Stimulated activated CD4-positive, alpha-beta T cell treated with anti-CD3 and anti-CD28 coated beads, Interleukin-12 subunit alpha, Interleukin-12 subunit beta, amount 100 ng/mL, for 4 hours (primary cell): ENCODE measurements around the gene DZANK1.
"Not testable (repeated sequence)": the region's sequence is repeated elsewhere in the genome, so short reads cannot be mapped to it uniquely, and the experiment has no call there.

Source experiments
- DNase-seq: peaks from one replicate; pipeline ENCODE4 v3.0.0-alpha.2; 2020

The DZANK1 gene

GRCh38 chr20:18466894-18467730, at the start of gene DZANK1, which contains the start of gene POLR3F:
Gene DZANK1, minus strand, starts transcription at chr20:18467030. Its CDS starts 1,672 bp downstream, at chr20:18465358.
Gene POLR3F, plus strand, starts transcription at chr20:18467390. Its CDS starts 117 bp downstream, at chr20:18467507.
- DNase-seq = peak; percentile 91

DNA sequence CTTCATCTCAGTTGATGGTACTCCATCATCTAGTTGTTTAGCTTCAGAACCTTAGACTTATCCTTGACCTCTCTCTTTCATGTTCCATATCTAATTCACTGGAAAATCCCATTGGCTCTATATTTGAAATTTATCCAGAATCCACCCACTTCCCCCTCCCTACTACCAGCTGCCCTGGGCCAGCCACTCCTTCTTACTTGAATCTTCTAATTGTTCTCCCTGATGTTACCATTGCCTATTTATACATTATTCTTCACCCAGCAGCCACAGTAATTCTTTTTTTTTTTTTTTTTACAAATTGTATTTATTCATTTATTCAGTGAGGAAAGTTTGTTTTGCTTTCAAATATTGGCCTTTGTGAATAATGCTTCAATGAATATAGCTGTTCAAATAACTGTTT, 49.1 kb upstream of the DZANK1 start:
- DNase-seq = no peak

GRCh38 chr20:18514127-18514526, 47.3 kb upstream of the DZANK1 start:
- DNase-seq = no peak

DNA sequence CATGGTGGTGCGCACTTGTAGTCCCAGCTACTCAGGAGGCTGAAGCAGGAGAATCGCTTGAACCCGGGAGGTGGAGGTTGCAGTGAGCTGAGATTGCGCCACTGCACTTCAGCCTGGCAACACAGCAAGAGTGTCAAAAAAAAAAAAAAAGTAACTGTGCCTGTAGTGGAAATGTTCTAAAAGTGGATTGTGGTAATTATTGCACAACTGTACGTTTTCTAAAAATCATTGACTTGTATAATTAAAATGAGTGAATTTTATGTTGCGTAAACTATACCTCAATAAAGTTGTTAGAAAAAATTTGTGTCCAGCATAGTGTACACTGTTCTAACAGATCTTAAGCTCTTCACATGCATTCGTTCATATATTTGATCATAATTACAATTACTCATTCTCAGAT, 46.4 kb upstream of the DZANK1 start:
- no peak for DNase-seq

- no peak for DNase-seq
Measured at GRCh38 chr20:18511571-18511970, 44.7 kb upstream of the DZANK1 start.

- peak; percentile 95 for DNase-seq
Measured at GRCh38 chr20:18507218-18508191, 40.7 kb upstream of the DZANK1 start, which contains the start of gene SEC23B. Gene SEC23B, plus strand, starts transcription at chr20:18507940. Its CDS starts 2,896 bp downstream, at chr20:18510836.

GRCh38 chr20:18506744-18507143, 39.9 kb upstream of the DZANK1 start:
- DNase-seq = no peak

DNA sequence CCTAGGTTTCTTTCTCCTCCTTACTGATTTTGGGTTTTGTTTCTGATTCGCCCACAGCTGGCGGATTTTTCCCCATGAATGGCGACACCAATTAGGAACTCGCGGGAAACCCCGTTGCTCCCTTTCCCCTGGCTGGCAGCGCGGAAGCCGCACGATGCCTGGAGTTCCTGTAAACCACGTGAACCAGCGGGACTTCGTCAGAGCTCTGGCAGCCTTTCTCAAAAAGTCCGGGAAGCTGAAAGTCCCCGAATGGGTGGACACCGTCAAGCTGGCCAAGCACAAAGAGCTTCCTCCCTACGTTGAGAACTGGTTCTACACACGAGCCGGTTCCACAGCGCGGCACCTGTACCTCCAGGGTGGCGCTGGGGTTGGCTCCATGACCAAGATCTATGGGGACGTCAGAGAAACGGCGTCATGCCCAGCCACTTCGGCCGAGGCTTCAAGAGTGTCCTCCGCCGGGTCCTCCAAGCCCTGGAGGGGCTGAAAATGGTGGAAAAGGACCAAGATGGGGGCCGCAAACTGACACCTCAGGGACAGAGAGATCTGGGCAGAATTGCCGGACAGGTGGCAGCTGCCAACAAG, 37.7 kb upstream of the DZANK1 start:
- DNase-seq = no peak

GRCh38 chr20:18501672-18502071, 34.8 kb upstream of the DZANK1 start:
- not testable (repeated sequence) for DNase-seq

DNA sequence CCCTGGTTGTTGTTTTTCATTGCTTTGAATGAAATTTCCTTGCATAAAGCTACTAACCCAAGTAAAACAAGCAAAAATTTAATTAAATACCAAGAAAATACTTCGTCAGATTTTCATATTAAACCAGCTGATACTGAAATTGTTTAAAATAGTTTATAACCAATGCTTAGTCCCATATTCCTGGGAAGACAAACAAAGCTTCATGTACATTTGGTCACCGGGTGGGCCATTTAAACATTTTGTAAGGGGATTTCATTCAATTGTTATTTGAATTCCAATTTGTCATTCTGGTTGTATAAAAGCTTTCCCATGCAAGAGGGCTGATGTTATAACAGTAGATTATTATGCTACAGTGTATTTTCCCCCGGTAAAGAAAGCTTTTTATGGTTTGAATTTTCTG, 30.8 kb upstream of the DZANK1 start:
- DNase-seq = no peak

GRCh38 chr20:18496740-18497592, 30.1 kb upstream of the DZANK1 start, which contains the start of gene RBBP9:
Gene RBBP9, minus strand, starts transcription at chr20:18497225. Its CDS starts 58 bp downstream, at chr20:18497167.
- DNase-seq = peak; percentile 76

DNA sequence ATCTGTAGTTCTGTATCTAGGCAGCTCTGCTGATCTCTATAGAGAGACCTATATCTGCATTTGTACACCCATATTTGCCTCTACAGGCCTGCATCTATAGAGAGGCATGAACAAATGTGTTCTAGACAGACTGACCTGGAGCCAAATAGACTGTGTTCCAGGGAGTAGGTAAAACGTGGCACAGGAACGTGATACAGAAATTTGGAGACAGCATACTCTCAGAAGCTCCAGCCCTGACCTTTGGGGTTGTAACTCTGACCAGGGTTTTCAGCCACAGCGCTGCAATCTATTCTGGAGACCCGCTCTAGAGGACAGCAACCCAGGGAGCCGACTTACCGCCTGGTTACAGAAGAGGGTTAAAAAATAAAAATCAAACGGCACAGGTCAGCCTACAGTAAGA, 29.2 kb upstream of the DZANK1 start:
- no peak for DNase-seq

DNA sequence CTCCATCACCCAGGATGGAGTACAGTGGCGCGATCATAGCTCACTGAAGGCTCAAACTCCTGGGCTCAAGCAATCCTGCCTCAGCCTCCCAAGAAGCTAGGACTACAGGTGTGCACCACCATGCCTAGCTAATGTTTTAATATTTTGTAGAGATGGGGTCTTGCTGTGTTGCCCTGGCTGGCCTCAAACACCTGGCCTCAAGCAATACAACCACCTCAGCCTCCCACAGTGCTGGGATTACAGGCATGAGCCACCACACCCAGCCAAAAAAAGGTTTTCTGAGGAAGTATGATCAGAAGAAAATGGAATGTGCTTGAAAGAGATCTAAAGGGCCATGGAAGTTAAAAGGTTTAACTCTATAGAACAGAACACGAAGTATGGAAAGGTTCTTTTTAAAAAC, 21.5 kb upstream of the DZANK1 start:
- DNase-seq = no peak

- DNase-seq = no peak
Measured at GRCh38 chr20:18481596-18481995, 14.8 kb upstream of the DZANK1 start.

DNA sequence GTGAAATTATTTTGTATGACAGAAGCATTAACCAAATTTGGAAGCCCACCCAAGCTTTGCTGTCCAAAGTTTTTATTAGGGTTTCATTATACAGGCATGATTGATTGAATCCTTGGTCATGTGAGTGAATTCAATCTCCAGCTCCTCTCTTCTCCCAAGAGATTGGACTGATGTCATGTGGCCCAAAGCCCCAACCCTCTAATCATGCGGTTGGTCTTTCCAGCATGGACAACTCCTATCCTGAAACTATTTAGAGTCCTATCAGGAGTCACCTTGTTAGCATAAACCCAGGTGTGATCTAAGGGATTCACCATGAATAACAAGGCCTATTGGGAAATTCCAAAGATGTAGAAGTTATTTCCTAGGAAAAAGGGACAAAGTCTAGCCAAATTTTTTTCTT, 11.0 kb upstream of the DZANK1 start:
- DNase-seq = no peak

DNA sequence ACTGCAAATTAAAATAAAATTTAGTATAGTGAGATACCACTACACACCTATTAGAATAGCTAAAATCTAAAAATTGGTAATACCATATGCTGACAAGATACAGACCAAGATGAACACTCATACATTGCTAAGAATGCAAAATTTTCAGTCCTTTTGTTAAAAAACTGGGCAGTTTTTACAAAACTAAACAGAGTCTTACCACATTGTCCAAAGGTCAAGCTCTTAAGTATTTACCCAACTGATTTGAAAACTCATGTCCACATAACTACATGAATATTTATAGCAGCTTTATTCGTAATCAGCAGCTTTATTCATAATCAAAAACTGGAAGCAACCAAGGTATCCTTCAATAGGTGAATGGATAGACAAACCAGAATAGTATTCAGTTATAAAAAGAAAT, 10.4 kb upstream of the DZANK1 start:
- DNase-seq = no peak

DNA sequence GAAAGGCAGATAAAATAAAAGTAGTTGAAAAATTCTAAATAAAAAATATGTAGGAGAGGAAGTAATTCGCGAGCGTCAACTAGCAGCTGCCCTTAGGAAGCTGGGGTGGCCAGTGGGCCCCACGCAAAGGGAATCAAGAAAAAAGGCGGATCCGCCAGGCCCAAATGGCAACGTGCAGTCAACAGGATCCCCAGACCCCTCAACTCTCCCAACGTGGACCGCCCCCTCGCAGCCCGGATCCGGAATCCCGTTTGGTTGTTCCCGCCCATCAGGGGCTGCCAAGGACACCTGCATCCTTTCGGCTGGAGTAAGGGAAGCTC, 296 bp downstream of the DZANK1 start:
- DNase-seq = no peak

DNA sequence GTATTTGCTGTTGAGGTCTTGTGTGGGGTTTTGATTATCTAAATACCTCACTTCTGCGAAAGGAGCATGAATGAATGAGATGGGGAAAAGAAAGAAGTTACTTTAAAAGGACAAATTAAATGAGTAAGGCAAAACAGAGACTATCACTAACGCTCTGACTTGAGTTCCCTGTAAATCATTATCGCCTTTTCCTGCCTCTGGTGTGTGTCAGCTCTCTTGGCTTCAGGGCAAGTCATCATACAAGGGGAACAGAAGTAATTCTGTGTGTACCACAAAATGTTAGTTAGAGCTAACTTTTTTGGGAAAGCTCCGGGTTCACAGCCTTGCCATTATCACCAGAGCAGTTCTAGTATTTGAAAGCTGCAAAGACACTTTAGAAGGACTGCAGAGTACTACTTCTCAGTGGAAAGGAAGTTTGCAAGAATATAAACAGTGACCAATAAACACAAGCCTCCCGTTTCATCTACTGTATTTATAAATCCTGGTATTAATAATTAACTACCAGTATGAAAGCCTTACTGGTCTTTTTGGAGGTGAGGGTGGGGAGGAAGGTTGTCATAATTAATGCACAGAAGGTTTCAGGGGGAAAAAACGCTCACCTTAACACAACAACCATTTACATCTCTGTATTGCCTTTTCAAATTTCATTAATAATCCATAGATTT, 1.2 kb downstream of the DZANK1 start:
- no peak for DNase-seq

GRCh38 chr20:18456600-18456999, 10.2 kb downstream of the DZANK1 start:
- no peak for DNase-seq

GRCh38 chr20:18443886-18444285, 22.9 kb downstream of the DZANK1 start:
- DNase-seq = no peak

DNA sequence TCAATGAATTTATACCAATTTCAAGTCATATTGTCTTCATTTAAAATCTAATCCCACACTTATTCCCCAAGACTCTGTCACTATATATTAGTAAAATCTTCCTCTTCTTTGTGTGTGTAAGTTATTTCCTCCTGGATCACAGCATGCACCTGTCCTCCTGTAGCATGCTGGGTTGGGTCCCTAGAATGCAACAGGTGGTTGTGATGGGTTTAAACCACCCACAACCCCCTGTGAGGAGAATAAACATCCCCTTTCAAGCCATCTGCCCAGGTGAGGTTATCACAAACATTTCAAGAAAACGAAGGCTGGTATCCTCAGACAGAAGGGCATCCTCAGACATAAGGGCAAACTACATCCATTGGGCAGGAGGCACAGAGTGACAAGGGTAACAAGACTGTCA, 26.4 kb downstream of the DZANK1 start:
- DNase-seq = no peak

GRCh38 chr20:18436847-18437246, 30.0 kb downstream of the DZANK1 start:
- DNase-seq = no peak
